Hepatic stellate cell (primary cell): Measurements from ENCODE around the gene PLPPR5.
A peak's percentile ranks its signal among the peaks of the same experiment; 100 is the strongest.

ENCODE experiments used
- DNase-seq: peaks from one replicate; pipeline ENCODE4 v3.0.0; 2011; ENCODE audit warnings: low spot score

Gene PLPPR5

GRCh38 chr1:98969798-98970490 is 34.7 kb downstream of the PLPPR5 start:
- DNase-seq, result no peak

- DNase-seq, result no peak
These were observed 37.5 kb downstream of the PLPPR5 start for GRCh38 chr1:98967122-98967521.

GRCh38 chr1:98965394-98965793 is 39.3 kb downstream of the PLPPR5 start:
- no peak for DNase-seq

- DNase-seq, result no peak
These were observed 40.5 kb downstream of the PLPPR5 start for GRCh38 chr1:98964198-98964597.

GRCh38 chr1:98963064-98963758 is 41.5 kb downstream of the PLPPR5 start:
- peak; percentile 10 for DNase-seq

- no peak for DNase-seq
These were observed 42.5 kb downstream of the PLPPR5 start for GRCh38 chr1:98962156-98962555.

GRCh38 chr1:98949621-98950020 is 55.0 kb downstream of the PLPPR5 start:
- DNase-seq, result no peak

- DNase-seq, result no peak
These were observed 55.5 kb downstream of the PLPPR5 start for GRCh38 chr1:98949166-98949565.

- no peak for DNase-seq
These were observed 57.6 kb downstream of the PLPPR5 start for GRCh38 chr1:98947071-98947470.

- DNase-seq, result peak; percentile 22
These were observed 64.0 kb downstream of the PLPPR5 start for GRCh38 chr1:98940722-98941079.

- DNase-seq, result no peak
These were observed 64.5 kb downstream of the PLPPR5 start for GRCh38 chr1:98940069-98940721.

GRCh38 chr1:98939471-98939870 is 65.2 kb downstream of the PLPPR5 start:
- no peak for DNase-seq

- no peak for DNase-seq
These were observed 67.3 kb downstream of the PLPPR5 start for GRCh38 chr1:98937347-98937746.

GRCh38 chr1:98932184-98932583 is 72.5 kb downstream of the PLPPR5 start:
- no peak for DNase-seq

- DNase-seq, result no peak
These were observed 73.4 kb downstream of the PLPPR5 start for GRCh38 chr1:98931128-98931835.

- no peak for DNase-seq
These were observed 75.2 kb downstream of the PLPPR5 start for GRCh38 chr1:98929437-98929836.

GRCh38 chr1:98926597-98926996 is 78.1 kb downstream of the PLPPR5 start:
- DNase-seq, result no peak

GRCh38 chr1:98924977-98925376 is 79.7 kb downstream of the PLPPR5 start:
- DNase-seq, result no peak

- DNase-seq, result no peak
These were observed 81.0 kb downstream of the PLPPR5 start for GRCh38 chr1:98923667-98924066.

- DNase-seq, result no peak
These were observed 82.8 kb downstream of the PLPPR5 start for GRCh38 chr1:98921817-98922216.

GRCh38 chr1:98920441-98921110 is 84.1 kb downstream of the PLPPR5 start:
- peak; percentile 54 for DNase-seq

GRCh38 chr1:98919652-98920051 is 85.0 kb downstream of the PLPPR5 start:
- DNase-seq, result no peak
